Smooth muscle cell (in vitro differentiated cells): Measurements from ENCODE around the gene VPS41. TPM values are rescaled to one million over a fixed set of nuclear protein-coding genes. Genes with fewer than 3 reads are reported as not detected.

Experiments used
- DNase-seq: peaks from one replicate; lab custom pipeline; 2025; ENCODE audit not compliant: unreplicated experiment; lab: John Stamatoyannopoulos, UW
- H2AFZ ChIP-seq: fragments of 200-600 bp; sonication (generic); 2 replicates; pipeline ENCODE4 v1.6.0; 2016; ENCODE audit warnings: antibody characterized with exemption, low read depth, mild to moderate bottlenecking
- H3F3A ChIP-seq: fragments of 200-600 bp; sonication (generic); 2 replicates; pipeline ENCODE4 v1.6.0; 2017; ENCODE audit warnings: antibody characterized with exemption, low read depth
- H3K27ac ChIP-seq: fragments of 200-600 bp; sonication (generic); 2 replicates; pipeline ENCODE4 v1.5.1; 2016; ENCODE audit warnings: low read depth, mild to moderate bottlenecking
- H3K27me3 ChIP-seq: fragments of 200-600 bp; sonication (generic); 2 replicates; pipeline ENCODE4 v1.6.1; 2016; ENCODE audit warnings: low read depth, mild to moderate bottlenecking
- H3K36me3 ChIP-seq: fragments of 200-600 bp; sonication (generic); 2 replicates; pipeline ENCODE4 v1.5.1; 2016; ENCODE audit warnings: low read depth
- H3K4me1 ChIP-seq: fragments of 200-600 bp; sonication (generic); 2 replicates; pipeline ENCODE4 v1.5.1; 2016; ENCODE audit warnings: low read depth
- H3K4me2 ChIP-seq: fragments of 200-600 bp; sonication (generic); 2 replicates; pipeline ENCODE4 v1.6.0; 2016; ENCODE audit warnings: mild to moderate bottlenecking
- H3K4me3 ChIP-seq: fragments of 200-600 bp; sonication (generic); 2 replicates; pipeline ENCODE4 v1.5.1; 2016; ENCODE audit warnings: mild to moderate bottlenecking
- H3K79me2 ChIP-seq: fragments of 200-600 bp; sonication (generic); 2 replicates; pipeline ENCODE4 v1.6.0; 2016; ENCODE audit warnings: low read depth, mild to moderate bottlenecking
- H3K9ac ChIP-seq: fragments of 200-600 bp; sonication (generic); 2 replicates; pipeline ENCODE4 v1.6.0; 2016; ENCODE audit warnings: low read depth
- H3K9me3 ChIP-seq: fragments of 200-600 bp; sonication (generic); replicated peaks from 2 replicates; pipeline ENCODE4 v1.5.1; 2016; ENCODE audit warnings: low read depth
- H4K20me1 ChIP-seq: fragments of 200-600 bp; sonication (generic); 2 replicates; pipeline ENCODE4 v1.6.0; 2016; ENCODE audit warnings: low read depth
- WGBS: methylation state at CpG from one replicate; pipeline ENCODE4 v1.1.7; 2016; ENCODE audit warnings: low lambda C conversion rate; 5-methylcytosine and 5-hydroxymethylcytosine counted together
- polyA plus RNA-seq: library from polyadenylated mRNA; unstranded; fragments of >200 nt; fragmentation: Nextera tagmentation; extraction: Ambion mirVana; gene quantifications from 2 replicates; pipeline ENCODE4 v1.2.1, GENCODE V29; 2016
- total RNA-seq: library from RNA; depleted of rRNA; stranded (reverse); fragments of >200 nt; gene quantifications from 2 replicates; pipeline ENCODE4 v1.2.3, GENCODE V29; 2014
- TF ChIP-seq, protein P1 (sequence below): fragments of 200-600 bp; sonication (generic); IDR thresholded peaks from 2 replicates; pipeline ENCODE4 v1.5.1; 2017; ENCODE audit warnings: borderline replicate concordance, mild to moderate bottlenecking, antibody characterized with exemption; ENCODE audit not compliant: insufficient read depth, poor library complexity, severe bottlenecking

Gene VPS41
- total and polyA plus RNA-seq, 2 experiments from 2014 or later: 22.1 to 39.7 TPM

DNA sequence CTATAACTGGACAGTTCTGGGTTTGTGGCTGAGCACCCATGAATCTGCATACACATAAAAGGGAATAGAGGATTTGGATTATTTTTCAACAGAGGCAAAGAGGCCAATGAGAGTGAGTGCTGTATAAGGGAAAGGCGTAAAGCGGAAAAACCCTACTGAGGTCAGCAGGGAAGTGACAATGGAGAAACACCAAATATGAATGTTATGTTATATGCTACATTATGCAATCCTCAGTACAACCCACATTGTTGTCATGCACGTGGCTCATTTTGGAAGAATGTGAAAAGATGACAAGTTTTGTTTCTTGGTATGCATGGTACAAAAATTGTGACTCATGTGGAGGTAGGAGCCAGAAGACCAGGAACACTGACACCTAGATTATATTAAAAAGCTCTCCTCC is 164.2 kb downstream of the VPS41 start:
- Histone ChIP-seq H2AFZ (no peak overlapping the region), H3K79me2 (no peaks in the 10 kb centered on the region), H3K4me3 (no peak overlapping the region), H3K27me3 (no peaks in the 10 kb centered on the region), H3K4me2 (no peak overlapping the region), H3F3A (no peaks in the 10 kb centered on the region), H3K9ac (no peak overlapping the region), H3K9me3 (no peaks in the 10 kb centered on the region), H3K4me1 (no peaks in the 10 kb centered on the region), H3K27ac (no peak overlapping the region), H4K20me1 (no peaks in the 10 kb centered on the region), H3K36me3 (no peaks in the 10 kb centered on the region)
- DNase-seq: no peak
- TF ChIP-seq, protein P1, sequence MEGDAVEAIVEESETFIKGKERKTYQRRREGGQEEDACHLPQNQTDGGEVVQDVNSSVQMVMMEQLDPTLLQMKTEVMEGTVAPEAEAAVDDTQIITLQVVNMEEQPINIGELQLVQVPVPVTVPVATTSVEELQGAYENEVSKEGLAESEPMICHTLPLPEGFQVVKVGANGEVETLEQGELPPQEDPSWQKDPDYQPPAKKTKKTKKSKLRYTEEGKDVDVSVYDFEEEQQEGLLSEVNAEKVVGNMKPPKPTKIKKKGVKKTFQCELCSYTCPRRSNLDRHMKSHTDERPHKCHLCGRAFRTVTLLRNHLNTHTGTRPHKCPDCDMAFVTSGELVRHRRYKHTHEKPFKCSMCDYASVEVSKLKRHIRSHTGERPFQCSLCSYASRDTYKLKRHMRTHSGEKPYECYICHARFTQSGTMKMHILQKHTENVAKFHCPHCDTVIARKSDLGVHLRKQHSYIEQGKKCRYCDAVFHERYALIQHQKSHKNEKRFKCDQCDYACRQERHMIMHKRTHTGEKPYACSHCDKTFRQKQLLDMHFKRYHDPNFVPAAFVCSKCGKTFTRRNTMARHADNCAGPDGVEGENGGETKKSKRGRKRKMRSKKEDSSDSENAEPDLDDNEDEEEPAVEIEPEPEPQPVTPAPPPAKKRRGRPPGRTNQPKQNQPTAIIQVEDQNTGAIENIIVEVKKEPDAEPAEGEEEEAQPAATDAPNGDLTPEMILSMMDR: no peak
- 86% methylated on average over 3 of the region's 3 CpGs for WGBS

DNA sequence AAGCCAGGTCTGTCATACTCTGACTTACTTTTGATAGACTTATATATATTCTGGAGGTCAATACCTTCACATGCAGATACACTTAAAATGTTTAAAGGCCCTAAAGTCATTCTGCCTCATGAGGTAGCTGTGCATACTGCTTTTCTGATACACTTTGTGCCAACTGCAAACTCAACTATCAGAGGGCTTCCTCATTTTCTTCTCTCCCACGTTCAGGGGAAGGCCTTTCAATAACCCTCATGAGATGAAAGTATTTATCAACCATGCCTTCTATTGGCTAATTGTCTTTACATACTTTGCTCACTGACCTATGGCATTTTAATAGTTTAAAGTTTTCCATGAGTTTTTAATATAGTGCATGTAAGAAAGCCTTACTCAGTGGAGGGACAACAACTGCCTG is 165.1 kb downstream of the VPS41 start:
- no peaks in the 10 kb centered on the region for H3K36me3 ChIP-seq
- no peak for DNase-seq
- H3K9ac ChIP-seq: no peak overlapping the region
- TF ChIP-seq, protein P1: no peak
- H3K27me3 ChIP-seq: no peaks in the 10 kb centered on the region
- H3K4me3 ChIP-seq: no peak overlapping the region
- H3K27ac ChIP-seq: no peak overlapping the region
- H2AFZ ChIP-seq: no peak overlapping the region
- H3K4me1 ChIP-seq: no peaks in the 10 kb centered on the region
- H4K20me1 ChIP-seq: no peaks in the 10 kb centered on the region
- H3K79me2 ChIP-seq: no peaks in the 10 kb centered on the region
- no peak overlapping the region for H3K4me2 ChIP-seq
- 88% methylated on average over 1 of the region's 1 CpG for whole genome bisulfite sequencing
- no peaks in the 10 kb centered on the region for H3K9me3 ChIP-seq
- no peaks in the 10 kb centered on the region for H3F3A ChIP-seq

DNA sequence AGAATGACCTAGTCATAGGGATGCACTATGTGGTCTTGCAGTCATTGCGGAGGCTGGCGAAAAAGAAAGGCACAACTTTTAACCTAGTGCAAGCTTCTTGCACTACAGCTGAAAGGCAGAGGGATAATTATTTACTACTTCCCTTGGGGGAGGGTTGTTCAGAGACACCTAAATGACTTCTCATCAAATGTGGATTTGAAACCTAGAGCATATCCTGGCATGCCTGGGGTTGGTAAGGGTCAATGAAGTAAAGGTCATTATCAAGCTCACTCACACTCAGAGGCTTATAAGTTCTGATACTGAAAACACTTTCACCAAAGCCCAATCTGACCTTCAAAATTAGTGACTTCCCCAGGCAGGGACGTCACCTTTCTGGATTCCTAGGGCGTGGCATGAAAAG is 168.9 kb downstream of the VPS41 start:
- no peak overlapping the region for H2AFZ ChIP-seq
- H3F3A ChIP-seq: no peaks in the 10 kb centered on the region
- no peak overlapping the region for H3K27ac ChIP-seq
- no peak overlapping the region for H3K9ac ChIP-seq
- H3K27me3 ChIP-seq: no peaks in the 10 kb centered on the region
- DNase-seq: no peak
- no peaks in the 10 kb centered on the region for H3K9me3 ChIP-seq
- no peaks in the 10 kb centered on the region for H4K20me1 ChIP-seq
- no peak overlapping the region for H3K4me2 ChIP-seq
- H3K36me3 ChIP-seq: no peaks in the 10 kb centered on the region
- WGBS: 98% methylated on average over 4 of the region's 4 CpGs
- H3K79me2 ChIP-seq: no peaks in the 10 kb centered on the region
- TF ChIP-seq, protein P1: no peak
- no peaks in the 10 kb centered on the region for H3K4me1 ChIP-seq
- no peak overlapping the region for H3K4me3 ChIP-seq

DNA sequence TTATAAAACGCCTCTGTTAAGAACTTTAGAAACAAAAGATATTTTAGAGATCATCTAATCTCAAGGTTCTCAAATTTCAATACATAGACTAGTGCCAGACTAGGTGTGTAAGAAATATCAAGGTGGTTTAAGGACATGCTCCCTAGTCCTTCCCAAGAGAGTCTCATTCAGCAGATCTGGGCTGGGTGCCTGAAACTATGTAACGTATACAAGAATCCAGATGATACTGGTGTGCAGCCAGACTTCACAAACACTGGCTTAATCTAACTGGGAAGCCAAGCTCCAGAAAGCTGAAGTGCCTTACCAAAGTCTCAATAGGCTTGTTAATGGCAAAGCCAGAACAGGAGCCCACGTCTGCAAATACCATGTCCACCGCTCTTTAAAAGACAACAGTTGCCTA is 172.9 kb downstream of the VPS41 start:
- Histone ChIP-seq H2AFZ (no peak overlapping the region), H3K27me3 (no peaks in the 10 kb centered on the region), H3K27ac (no peak overlapping the region), H3F3A (no peaks in the 10 kb centered on the region), H4K20me1 (no peaks in the 10 kb centered on the region), H3K9ac (no peak overlapping the region), H3K4me1 (no peaks in the 10 kb centered on the region), H3K79me2 (no peaks in the 10 kb centered on the region), H3K36me3 (no peaks in the 10 kb centered on the region), H3K9me3 (no peaks in the 10 kb centered on the region), H3K4me3 (no peak overlapping the region), H3K4me2 (no peak overlapping the region)
- DNase-seq: no peak
- 95% methylated on average over 4 of the region's 4 CpGs for WGBS
- TF ChIP-seq, protein P1: no peak
